ENCODE results near the gene PTPRK. TPM values are rescaled to one million over a fixed set of nuclear protein-coding genes. Genes with fewer than 3 reads are reported as not detected.

The PTPRK gene
- total and polyA plus RNA-seq, 9 of the 15 experiments (the other 6 are each of a cell fraction or from before 2014, with no cell fraction given): 0.04 to 0.51 TPM; not detected in 7

GRCh38 chr6:128071212-128071611, 449.2 kb downstream of the PTPRK start:
- ChIA-PET POLR2A (no interaction called here), CTCF (ENCODE audit: low intra/inter-chr PET ratio) (no interaction called here)
- Histone ChIP-seq H3K4me1 (replicated peaks in 1 of 2; ENCODE audit: control insufficient read depth in 2 of 2, insufficient read depth in 2 of 2, low read length in 2 of 2) (no peaks in the 10 kb centered on the region), H3K27me3 (ENCODE audit: control insufficient read depth in 2 of 2, insufficient read depth in 2 of 2, low read length in 2 of 2) (no peaks in the 10 kb centered on the region), H3K27ac (ENCODE audit: extremely low read depth, low read depth, low read length) (no peak overlapping the region), H2AFZ (ENCODE audit: low read depth, low read length) (no peak overlapping the region), H3K4me2 (ENCODE audit: insufficient read depth, low read length) (no peak overlapping the region), H3K36me3 (ENCODE audit: control insufficient read depth, insufficient read depth, low read length) (no peaks in the 10 kb centered on the region), H3K4me3 (no peak overlapping the region), H4K20me1 (replicated peaks; ENCODE audit: control insufficient read depth, insufficient read depth, low read length) (no peaks in the 10 kb centered on the region), H3K9me3 (replicated peaks; ENCODE audit: control insufficient read depth, insufficient read depth, low read depth, low read length) (0 out of 2 replicates have a peak, but pooled peaks cover 4% of the 10 kb centered on the region), H3K9ac (ENCODE audit: insufficient read depth in 1 of 2, low read depth in 2 of 2, low read length in 2 of 2) (no peak overlapping the region), H3K79me2 (ENCODE audit: control insufficient read depth, insufficient read depth, low read length) (no peaks in the 10 kb centered on the region), H3K9me1 (ENCODE audit: control insufficient read depth, insufficient read depth, low read length) (no peaks in the 10 kb centered on the region)
- in situ Hi-C loops (cut with MboI): no loop called here
- 0% methylated on average over 3 of the region's 3 CpGs for WGBS (ENCODE audit: insufficient coverage, low coverage, missing lambda C conversion rate)
- FAIRE-seq: no peak
- ATAC-seq: no peak
- no TSS peak for BruUV-seq (replicated peaks)
- TF ChIP-seq SMARCE1 (IDR thresholded peaks at IDR 0.05): no peak
- TF ChIP-seq BCLAF1 (IDR thresholded peaks at IDR 0.05; ENCODE audit: borderline replicate concordance in 1 of 2, control insufficient read depth in 1 of 2, low read depth in 2 of 2, low read length in 1 of 2): no peak
- TF ChIP-seq MCM5 (IDR thresholded peaks at IDR 0.05; ENCODE audit: low read depth): no peak
- no peak for TF ChIP-seq ZNF384 (IDR thresholded peaks at IDR 0.05; ENCODE audit: low read depth, low read length)
- TF ChIP-seq ZNF584 (CRISPR knock-in tag; IDR thresholded peaks at IDR 0.05; ENCODE audit: low read depth): no peak
- no peak for TF ChIP-seq COPS2 (conservative IDR thresholded peaks at IDR 0.05)
- TF ChIP-seq MXI1 (IDR thresholded peaks at IDR 0.05; ENCODE audit: low read depth, low read length): no peak
- no peak for TF ChIP-seq ZNF707 (CRISPR knock-in tag; conservative IDR thresholded peaks at IDR 0.05)
- no peak for DNase-seq (ENCODE audit: extremely low read depth in 1 of 4, low spot score in 3 of 4)
- intact Hi-C loops (cut with micrococcal nuclease): no loop called here

Data from K562 (cell line).